K562 (cell line): Measurements from ENCODE around the gene KIAA1210. TPM values are rescaled to one million over a fixed set of nuclear protein-coding genes. Genes with fewer than 3 reads are reported as not detected.

Experiments used
- ATAC-seq: fragments of 200-7000 bp; cut with Tn5 transposase; 3 replicates; pipeline ENCODE4 v1.9.1; 2020; ENCODE audit warnings: moderate library complexity
- BruUV-seq: library from RNA; stranded (reverse); fragments of 400-500 nt; replicated peaks from 2 replicates; lab custom pipeline; 2021; lab: Mats Ljungman, UMichigan
- CTCF ChIA-PET: fragments of 300-600 bp; formaldehyde crosslinking; extraction: SDS; loops from one replicate; lab custom pipeline; 2021; ENCODE audit warnings: low intra/inter-chr PET ratio; lab: Yijun Ruan, JAX
- POLR2A ChIA-PET: fragments of 300-600, 350-650 bp; sonication (Branson Sonifier 250); formaldehyde crosslinking; extraction: SDS; loops from one replicate; lab custom pipeline; 2021; ENCODE audit warnings: antibody characterized with exemption, inconsistent platforms; lab: Yijun Ruan, JAX
- DNase-seq, 4 experiments: peaks; one replicate each; pipeline versions ENCODE4 v3.0.0 to v3.0.0-alpha.2; 2011 to 2018; ENCODE audit warnings: low spot score in 3 of 4, mixed read lengths in 3 of 4; ENCODE audit errors: extremely low read depth in 1 of 4
- FAIRE-seq: peaks from 2 replicates; lab custom pipeline; 2011; peaks lifted over from hg19 to GRCh38; lab: Jason Lieb, UNC
- H2AFZ ChIP-seq: 2 replicates; pipeline ENCODE4 v1.6.0; 2011; ENCODE audit warnings: low read depth, low read length, control low read depth, inconsistent platforms
- H3K27ac ChIP-seq: fragments of 200-600 bp; 3 replicates; pipeline ENCODE4 v1.8.0; 2011; ENCODE audit warnings: low read depth, mild to moderate bottlenecking, control low read depth, inconsistent platforms, low read length, moderate library complexity, mixed read lengths; ENCODE audit errors: extremely low read depth
- H3K27me3 ChIP-seq, 2 experiments: fragments of 300-600 bp in 1 of 2; 2 replicates in 1 of 2; 3 replicates in 1 of 2; pipeline versions ENCODE4 v1.6.0 to v1.8.0; 2011; ENCODE audit warnings: inconsistent platforms in 2 of 2, low read length in 2 of 2, mild to moderate bottlenecking in 1 of 2, mixed read lengths in 1 of 2, moderate library complexity in 1 of 2; ENCODE audit not compliant: control insufficient read depth in 2 of 2, insufficient read depth in 2 of 2
- H3K36me3 ChIP-seq: fragments of 300-600 bp; 3 replicates; pipeline ENCODE4 v1.8.0; 2011; ENCODE audit warnings: mild to moderate bottlenecking, low read length, inconsistent platforms; ENCODE audit not compliant: control insufficient read depth, insufficient read depth
- H3K4me1 ChIP-seq, 2 experiments: fragments of 200-600 bp in 1 of 2; replicated peaks in 1 of 2; 2 replicates in 1 of 2; 3 replicates in 1 of 2; pipeline versions ENCODE4 v1.5.1 to v1.8.0; 2011; ENCODE audit warnings: inconsistent platforms in 2 of 2, low read length in 2 of 2, mild to moderate bottlenecking in 1 of 2, mixed read lengths in 1 of 2, moderate library complexity in 1 of 2; ENCODE audit not compliant: control insufficient read depth in 2 of 2, insufficient read depth in 2 of 2
- H3K4me2 ChIP-seq: 2 replicates; pipeline ENCODE4 v1.6.1; 2011; ENCODE audit warnings: low read length, control low read depth, inconsistent platforms, mixed read lengths; ENCODE audit not compliant: insufficient read depth
- H3K4me3 ChIP-seq: fragments of 200-600 bp; sonication (generic), shearing (Covaris generic); 2 replicates; pipeline ENCODE4 v1.5.1; 2016; ENCODE audit warnings: control low read depth, inconsistent platforms
- H3K79me2 ChIP-seq: fragments of 200-600 bp; 3 replicates; pipeline ENCODE4 v1.8.0; 2011; ENCODE audit warnings: low read length, inconsistent platforms; ENCODE audit not compliant: control insufficient read depth, insufficient read depth
- H3K9ac ChIP-seq, 2 experiments: 2 replicates each; pipeline versions ENCODE4 v1.6.0 to v1.6.1; 2011; ENCODE audit warnings: low read depth in 2 of 2, low read length in 2 of 2, control low read depth in 1 of 2, inconsistent platforms in 1 of 2, mild to moderate bottlenecking in 1 of 2, mixed read lengths in 1 of 2; ENCODE audit not compliant: insufficient read depth in 1 of 2
- H3K9me1 ChIP-seq: one replicate; pipeline ENCODE4 v1.6.0; 2011; ENCODE audit warnings: inconsistent platforms, mild to moderate bottlenecking, low read length, moderate library complexity; ENCODE audit not compliant: control insufficient read depth, insufficient read depth
- H3K9me3 ChIP-seq: replicated peaks from 2 replicates; pipeline ENCODE4 v1.5.1; 2011; ENCODE audit warnings: low read depth, low read length, inconsistent platforms; ENCODE audit not compliant: control insufficient read depth, insufficient read depth
- H4K20me1 ChIP-seq: replicated peaks from 2 replicates; pipeline ENCODE4 v1.6.1; 2011; ENCODE audit warnings: low read length, inconsistent platforms, mixed read lengths; ENCODE audit not compliant: control insufficient read depth, insufficient read depth
- CXXC5 ChIP-seq: fragments of 250-450 bp; sonication (Bioruptor Pico); IDR thresholded peaks from 2 replicates; pipeline ENCODE4 v1.8.0; 2022; ENCODE audit warnings: inconsistent platforms, mild to moderate bottlenecking, moderate library complexity
- HCFC1 ChIP-seq: IDR thresholded peaks from 2 replicates; pipeline ENCODE4 v1.6.1; 2012; ENCODE audit warnings: low read depth, low read length, improper control_type of control experiment
- MEIS2 ChIP-seq: fragments of 450-650 bp; IDR thresholded peaks from 2 replicates; pipeline ENCODE4 v1.6.1; 2014; ENCODE audit warnings: mild to moderate bottlenecking; ENCODE audit not compliant: partially characterized antibody
- PRDM10 ChIP-seq: fragments of 450-650 bp; IDR thresholded peaks from 2 replicates; pipeline ENCODE4 v1.6.1; 2018; ENCODE audit not compliant: partially characterized antibody
- RUNX1 ChIP-seq: sonication (generic); IDR thresholded peaks from 2 replicates; pipeline ENCODE4 v1.6.1; 2016; ENCODE audit warnings: antibody characterized with exemption, low read depth
- SUPT5H ChIP-seq: fragments of 450-650 bp; IDR thresholded peaks from 2 replicates; pipeline ENCODE4 v1.6.1; 2016
- in situ Hi-C: fragments of 300-500 bp; cut with MboI; formaldehyde crosslinking; loops from 4 replicates; pipeline ENCODE4 v1.15.0; 2018; ENCODE audit warnings: inconsistent platforms, mixed read lengths
- intact Hi-C: fragments of 100-400 bp; cut with micrococcal nuclease; formaldehyde crosslinking; loops from 2 replicates; pipeline ENCODE4 v1.14.2; 2022
- polyA plus RNA-seq, 8 experiments: library from polyadenylated mRNA; depleted of rRNA in 4 of 8; stranded (reverse) in 5 of 8; unstranded in 3 of 8; fragments of >200 nt; fragmentation: Nextera tagmentation in 2 of 8; fragmentation: Illumina TruSeq in 1 of 8; extraction: Ambion mirVana in 2 of 8; extraction: Trizol in 1 of 8; gene quantifications; 2 replicates each; pipeline versions ENCODE4 v1.2.1 to v1.2.3, GENCODE V29; 2011 to 2014; ENCODE audit warnings: inconsistent platforms in 1 of 8, missing spikeins in 1 of 8
- total RNA-seq, 7 experiments: library from RNA; depleted of rRNA in 6 of 7; stranded (reverse); fragments of >200 nt in 6 of 7; fragmentation: Illumina TruSeq in 2 of 7; extraction: Trizol in 2 of 7; gene quantifications; 2 replicates each; pipeline versions ENCODE4 v1.2.1 to v1.2.3, GENCODE V29; 2011 to 2021; ENCODE audit warnings: low replicate concordance in 1 of 7

The KIAA1210 gene
- total and polyA plus RNA-seq, 9 of the 15 experiments (the other 6 are each of a cell fraction or from before 2014, with no cell fraction given): not detected

GRCh38 chrX:119105826-119106225, 21.8 kb downstream of the KIAA1210 start:
- H3K4me2 ChIP-seq: no peak overlapping the region
- H3K9me1 ChIP-seq: no peaks in the 10 kb centered on the region
- H3K79me2 ChIP-seq: no peaks in the 10 kb centered on the region
- ATAC-seq (no peak), DNase-seq (no peak)
- POLR2A ChIA-PET: no interaction called here
- no peak overlapping the region for H3K27ac ChIP-seq
- intact Hi-C loops: no loop called here
- H3K9me3 ChIP-seq: no peaks in the 10 kb centered on the region
- no peak overlapping the region for H3K4me3 ChIP-seq
- TF ChIP-seq PRDM10 (no peak), HCFC1 (no peak), MEIS2 (no peak), RUNX1 (no peak), SUPT5H (no peak), CXXC5 (CRISPR knock-in tag) (no peak)
- TF ChIP-seq, all 486 proteins: peak for 0
- no peaks in the 10 kb centered on the region for H4K20me1 ChIP-seq
- no peaks in the 10 kb centered on the region for H3K27me3 ChIP-seq
- in situ Hi-C loops: no loop called here
- H3K9ac ChIP-seq: no peak overlapping the region
- no peaks in the 10 kb centered on the region for H3K4me1 ChIP-seq
- CTCF ChIA-PET: no interaction called here
- no peaks in the 10 kb centered on the region for H3K36me3 ChIP-seq
- H2AFZ ChIP-seq: no peak overlapping the region
- BruUV-seq: no TSS peak
- FAIRE-seq: no peak
